GM21526 (cell line): Measurements from ENCODE around the gene TMCC1.
"Not testable (repeated sequence)": the region's sequence is repeated elsewhere in the genome, so short reads cannot be mapped to it uniquely, and the experiment has no call there.

Experiments used
- ATAC-seq: cut with Tn5 transposase; IDR thresholded peaks from one replicate; pipeline ENCODE4 v1.9.1; 2021; ENCODE audit warnings: moderate library complexity; ENCODE audit not compliant: unreplicated experiment, low FRiP score

Gene TMCC1

DNA sequence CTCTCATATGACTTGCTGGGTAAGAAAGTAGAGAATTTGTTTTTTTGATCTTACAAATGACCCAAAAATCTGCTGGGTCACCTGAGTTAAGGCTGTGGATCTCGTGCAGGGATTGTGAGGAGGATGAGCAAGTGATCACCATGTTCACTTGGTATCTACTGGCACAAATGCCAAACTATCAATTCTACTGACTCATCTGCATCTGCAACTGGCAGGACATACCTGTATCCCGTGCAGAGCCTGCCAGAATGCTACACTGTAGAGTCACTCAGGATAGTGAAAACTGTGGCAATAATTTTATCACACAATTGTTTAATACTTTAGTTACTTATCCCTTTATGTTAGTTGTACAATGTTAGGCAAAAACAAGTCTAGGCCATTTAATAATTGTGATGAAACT, 157.4 kb downstream of the TMCC1 start:
- ATAC-seq, result no peak

DNA sequence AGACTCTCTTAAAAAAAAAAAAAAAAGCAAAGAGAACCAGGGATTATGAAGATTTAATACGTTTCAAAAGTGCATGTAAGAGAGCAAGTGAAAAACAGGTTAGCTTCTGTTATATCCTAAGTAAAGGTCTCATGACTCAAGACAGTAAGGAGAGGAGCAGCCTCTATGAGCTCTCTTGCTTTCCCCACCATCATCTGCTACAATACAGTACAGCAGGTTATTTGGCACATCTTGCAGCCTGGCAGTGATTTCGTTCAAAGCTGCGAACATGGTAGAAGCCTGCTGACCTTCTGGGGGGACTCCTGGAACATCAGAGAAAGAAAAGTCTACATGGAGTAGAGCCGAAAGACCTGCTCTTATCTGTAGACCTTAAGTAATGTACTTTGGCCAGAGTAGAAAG, 157.9 kb downstream of the TMCC1 start:
- no peak for ATAC-seq

DNA sequence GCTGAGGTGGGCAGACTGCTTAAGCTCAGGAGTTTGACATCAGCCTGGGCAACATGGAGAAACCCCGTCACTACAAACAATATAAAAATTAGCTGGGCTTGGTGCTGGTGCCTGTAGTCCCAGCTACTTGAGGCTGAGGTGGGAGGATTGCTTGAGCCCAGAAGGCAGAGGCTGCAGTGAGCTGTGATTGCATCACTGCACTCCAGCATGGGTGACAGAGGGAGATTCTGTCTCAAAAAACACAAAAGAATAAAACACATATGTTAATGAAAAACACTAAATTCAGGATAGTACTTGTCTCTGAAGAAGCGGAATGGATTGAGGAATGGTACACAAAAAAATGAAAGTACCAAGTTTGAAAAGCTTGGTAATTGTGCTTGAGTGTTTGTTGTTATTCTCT, 159.1 kb downstream of the TMCC1 start:
- ATAC-seq, result no peak

DNA sequence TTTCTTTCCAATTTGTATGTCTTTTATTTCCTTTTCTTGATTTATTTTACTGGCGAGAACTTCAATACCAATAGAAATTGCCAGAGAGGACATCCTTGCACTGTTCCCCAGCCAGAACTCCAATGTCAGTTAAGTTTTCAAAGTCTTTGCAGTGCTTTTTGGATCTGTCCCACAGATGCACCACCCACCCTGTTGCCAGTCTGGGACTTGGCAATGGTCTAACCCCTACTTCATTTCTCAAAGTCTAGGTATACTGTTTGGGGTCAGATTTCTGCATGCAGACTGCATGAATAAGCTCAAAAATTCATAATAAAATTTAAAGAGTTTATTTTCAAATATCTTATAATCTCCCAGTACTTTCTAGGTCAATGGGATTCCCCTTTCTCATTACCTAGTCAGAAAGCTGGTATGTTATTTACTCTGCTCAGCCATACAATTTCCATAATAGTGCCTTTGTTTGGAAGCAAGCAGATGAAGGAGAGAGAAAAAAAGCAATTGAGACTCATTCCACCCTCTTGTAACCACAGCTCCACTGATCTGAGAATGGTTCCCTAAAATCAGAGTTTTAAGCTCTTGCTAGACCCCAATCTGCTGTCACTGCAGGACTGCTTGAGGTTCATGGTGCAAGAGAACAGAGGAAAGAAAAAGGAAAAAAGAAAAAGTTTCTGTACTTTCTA, 161.2 kb downstream of the TMCC1 start:
- no peak for ATAC-seq

DNA sequence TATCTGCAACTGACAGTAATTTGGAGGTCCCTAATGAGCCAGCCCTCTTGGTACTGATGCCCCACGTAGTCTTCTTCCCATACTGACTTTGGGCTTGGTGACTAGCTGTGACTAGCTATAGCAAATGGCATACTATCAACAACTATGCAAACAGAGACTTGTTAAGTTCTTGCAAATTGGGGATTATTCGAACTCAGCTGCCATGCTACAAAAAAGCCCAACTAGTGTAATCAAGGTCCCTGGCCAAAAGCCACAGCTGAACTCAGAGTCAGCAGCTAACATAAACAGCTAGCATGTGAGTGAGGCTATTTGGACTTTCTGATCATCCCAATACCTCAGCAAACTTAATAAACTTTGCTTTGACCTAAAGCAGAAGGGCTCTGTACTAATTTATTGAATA, 165.8 kb downstream of the TMCC1 start:
- no peak for ATAC-seq

DNA sequence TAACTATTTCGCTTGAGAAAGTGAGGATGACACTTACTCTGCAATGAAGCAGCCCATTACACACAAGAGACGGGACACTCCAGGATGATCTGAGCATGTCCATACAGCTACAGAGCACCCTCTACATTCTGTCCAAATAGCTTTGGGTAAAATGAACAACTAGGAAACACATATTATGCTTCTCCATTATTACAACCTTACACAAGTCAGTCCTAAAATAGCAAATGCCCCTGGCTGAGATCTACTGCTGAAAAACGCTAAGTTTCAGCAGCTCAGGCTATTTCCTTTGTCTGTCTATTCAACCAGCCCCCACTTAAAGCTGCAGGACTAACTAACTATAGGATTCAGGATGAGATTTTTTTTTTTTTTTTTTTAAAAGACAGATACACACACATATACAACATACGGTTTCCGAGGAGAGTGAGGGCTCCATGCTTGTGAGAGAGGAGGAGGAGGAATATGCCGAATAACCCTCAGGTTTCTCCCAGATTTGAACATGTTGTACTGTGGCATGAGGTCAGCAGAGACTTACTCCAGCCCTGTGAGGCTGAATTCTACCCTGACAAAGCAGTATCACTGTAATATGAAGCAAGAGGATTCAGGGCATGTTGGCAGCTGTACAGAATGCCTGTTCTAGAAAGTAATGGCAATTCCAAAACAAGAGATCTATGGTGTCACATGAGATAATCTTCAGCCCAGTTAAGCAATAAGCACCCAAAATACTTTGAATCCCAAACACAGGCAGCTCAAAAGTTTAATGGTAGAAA, 169.8 kb downstream of the TMCC1 start:
- ATAC-seq, result no peak

DNA sequence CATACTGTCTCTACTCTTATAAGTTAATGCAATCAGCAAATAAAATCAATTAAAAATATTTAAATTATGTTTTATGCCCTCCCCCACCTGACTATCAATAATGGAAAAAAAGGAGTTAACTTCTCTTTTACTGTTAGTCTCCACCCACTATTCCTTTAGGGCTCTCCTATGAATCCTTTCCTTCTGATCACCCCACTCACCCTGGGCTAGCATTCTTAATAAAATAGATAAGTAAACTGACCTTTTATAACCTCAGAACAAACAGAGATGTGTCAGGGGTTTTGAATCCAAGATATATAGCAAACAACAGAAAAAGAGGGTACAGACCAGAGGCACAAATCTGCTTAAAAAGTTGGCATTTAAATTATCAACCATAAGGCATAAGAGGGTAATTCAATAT, 171.0 kb downstream of the TMCC1 start:
- ATAC-seq, result no peak

DNA sequence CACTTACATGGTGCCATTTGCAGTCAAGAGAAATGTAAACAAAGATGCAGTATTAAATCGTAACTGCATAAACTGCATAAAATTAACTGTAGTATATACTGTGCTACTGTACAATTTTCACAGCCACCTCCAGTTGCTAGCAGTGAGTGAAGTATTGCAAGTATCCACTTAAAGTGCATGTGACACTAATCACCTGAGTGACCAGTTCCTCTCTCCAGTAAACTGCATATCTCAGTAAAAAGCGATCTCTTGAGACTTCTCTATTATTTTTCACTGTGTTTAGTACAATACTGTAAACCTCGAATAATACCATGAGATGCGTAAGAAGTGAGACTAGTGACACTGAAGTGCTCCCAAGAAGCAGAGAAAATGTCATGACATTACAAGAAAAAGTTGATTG, 175.3 kb downstream of the TMCC1 start:
- no peak for ATAC-seq

DNA sequence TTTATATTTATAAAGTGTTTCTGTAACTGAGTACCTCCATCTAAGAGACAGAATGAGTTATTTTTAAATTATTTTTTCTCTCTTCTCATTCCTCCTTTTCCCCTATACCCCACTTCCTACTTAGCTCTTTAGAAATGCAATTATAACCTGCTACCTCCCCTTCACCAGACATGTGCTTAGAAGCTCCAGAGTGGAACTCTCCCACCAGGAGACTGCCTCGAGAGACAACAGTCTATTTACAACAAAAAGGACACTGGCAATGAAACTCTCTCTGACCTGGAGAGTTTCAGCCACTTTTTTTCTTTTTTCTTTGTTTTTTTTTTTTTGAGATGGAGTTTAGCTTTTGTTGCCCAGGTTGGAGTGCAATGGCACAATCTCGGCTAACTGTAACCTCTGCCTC, 177.7 kb downstream of the TMCC1 start:
- no peak for ATAC-seq

DNA sequence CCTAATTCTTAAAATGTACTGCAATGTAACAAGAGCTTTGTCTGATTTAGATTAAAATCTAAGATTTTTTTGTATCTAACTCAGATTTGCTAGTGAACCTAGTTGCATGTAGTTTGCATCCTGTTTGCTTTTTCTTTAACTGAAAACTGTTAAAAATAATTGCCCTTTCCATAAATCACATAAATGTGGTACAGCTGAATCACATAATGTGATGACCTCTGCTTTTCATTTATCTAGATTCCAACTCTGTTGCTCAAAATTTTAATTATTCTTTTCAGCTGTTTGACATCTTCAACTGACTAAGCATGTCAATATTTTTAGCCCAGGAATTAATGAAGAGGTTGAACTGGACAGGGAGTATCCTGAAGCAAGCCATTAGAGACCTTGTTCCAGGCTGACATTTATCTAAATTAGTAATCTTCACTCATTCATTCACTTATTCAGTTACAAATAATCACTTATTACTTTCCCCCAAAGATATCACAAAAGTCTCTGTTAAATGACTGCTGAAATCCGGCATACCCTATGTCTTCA, 185.1 kb downstream of the TMCC1 start:
- no peak for ATAC-seq

DNA sequence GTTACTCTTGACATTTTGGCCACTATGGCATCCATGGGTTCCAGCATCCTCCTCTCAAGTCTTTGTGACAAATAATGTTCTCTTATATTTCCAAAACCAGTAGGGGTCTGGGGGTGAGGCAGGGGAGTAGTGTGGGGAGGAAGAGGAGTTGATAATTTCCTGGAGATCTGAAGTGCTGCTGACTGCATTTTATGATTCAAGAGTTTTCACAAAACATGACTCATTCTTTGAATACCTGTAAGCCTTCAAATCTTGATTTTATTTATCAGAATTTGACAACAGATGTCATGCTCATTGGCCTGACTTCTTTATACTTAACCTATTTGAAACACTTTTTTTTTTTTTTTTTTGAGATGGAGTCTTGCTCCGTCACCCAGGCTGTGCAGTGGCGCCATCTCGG, 188.2 kb downstream of the TMCC1 start:
- no peak for ATAC-seq

DNA sequence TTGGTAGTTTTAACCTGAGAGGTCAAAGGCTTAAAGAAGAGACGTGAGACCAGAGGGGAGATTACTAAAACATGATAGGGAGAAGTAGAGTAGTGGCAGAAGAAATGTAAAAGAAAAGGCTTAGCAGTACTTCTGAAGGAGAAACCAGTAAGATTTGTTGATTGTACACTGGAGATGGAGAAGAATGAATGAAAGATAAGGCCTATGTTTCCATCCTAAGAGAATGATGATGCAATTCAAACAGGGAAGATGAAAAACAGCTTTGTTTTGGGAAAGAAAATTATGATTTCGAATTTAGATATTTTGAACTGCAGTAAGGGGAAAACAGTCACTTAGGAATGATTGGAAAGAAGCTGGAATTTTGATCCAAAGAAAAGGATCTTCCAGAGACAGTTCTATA, 189.6 kb downstream of the TMCC1 start:
- no peak for ATAC-seq

DNA sequence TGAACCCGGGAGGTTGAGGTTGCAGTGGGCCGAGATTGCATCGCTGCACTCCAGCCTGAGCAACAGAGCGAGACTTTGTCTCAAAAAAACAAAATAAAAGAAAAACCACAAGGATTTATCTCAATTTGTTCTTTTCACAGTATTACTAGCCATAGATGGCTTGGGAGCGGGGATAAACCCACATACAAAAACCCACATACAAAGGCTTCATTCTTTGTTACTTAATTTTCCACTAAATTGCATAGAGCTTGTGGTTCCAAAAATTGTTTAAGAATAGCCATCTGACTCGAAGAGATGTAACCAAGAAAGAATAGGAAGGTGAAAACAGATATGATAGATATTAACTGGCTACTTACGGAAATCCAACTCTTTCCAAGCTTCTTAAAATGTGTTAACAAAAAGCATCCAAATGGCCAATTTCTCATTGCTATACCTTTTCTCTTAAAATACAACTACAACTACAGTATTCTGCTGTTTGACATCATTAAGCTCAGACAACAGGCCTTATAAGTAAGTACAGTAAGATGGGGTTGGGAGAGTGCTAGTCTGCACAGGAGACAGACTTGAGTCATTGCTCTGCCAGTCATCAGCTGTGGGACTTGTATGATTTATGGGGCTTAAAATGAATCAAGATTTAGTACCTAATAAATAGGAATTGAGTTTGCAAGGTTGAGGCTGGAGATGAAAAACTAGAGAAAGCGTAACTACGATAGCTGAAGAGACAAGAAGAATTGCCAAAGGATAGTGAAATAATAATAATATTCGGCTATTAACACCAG, 190.4 kb downstream of the TMCC1 start:
- ATAC-seq, result no peak

DNA sequence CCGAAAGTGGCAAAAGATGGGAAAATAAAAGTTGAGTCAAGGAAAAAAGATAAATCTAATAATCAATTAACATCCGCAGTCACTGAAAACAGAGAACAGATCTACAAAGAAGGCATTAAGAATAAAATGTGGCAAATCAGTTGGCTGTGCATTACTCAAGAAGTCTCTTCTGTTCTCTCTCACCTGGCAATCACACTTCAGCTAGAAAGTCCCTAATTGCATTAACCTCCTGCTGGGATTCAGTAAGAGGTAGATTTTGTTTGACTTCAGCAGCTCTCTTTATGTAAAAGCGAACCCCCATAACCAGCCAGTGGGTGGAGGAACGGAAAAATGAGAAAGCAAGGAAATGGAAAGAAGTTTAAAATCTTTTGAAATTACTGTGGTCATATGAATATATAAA, 192.3 kb downstream of the TMCC1 start:
- no peak for ATAC-seq

DNA sequence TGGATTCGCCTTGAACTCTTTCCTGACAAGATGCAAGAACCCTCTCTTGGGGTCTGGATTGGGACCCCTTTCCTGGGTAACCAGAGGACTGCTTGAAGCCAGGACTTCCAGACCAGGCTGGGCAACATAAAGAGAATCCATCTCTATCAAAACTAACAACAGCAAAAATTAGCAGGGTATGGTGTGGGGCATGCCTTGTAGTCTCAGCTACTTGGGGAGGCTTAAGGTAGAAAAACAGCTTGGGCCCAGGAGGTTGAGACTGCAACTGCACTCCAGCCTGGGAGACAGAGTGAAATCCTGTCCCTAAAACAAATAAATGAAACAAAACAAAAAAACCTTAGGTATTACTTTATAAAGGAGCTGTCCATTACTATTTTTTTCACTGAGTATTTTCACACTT, 193.9 kb downstream of the TMCC1 start:
- ATAC-seq, result no peak

DNA sequence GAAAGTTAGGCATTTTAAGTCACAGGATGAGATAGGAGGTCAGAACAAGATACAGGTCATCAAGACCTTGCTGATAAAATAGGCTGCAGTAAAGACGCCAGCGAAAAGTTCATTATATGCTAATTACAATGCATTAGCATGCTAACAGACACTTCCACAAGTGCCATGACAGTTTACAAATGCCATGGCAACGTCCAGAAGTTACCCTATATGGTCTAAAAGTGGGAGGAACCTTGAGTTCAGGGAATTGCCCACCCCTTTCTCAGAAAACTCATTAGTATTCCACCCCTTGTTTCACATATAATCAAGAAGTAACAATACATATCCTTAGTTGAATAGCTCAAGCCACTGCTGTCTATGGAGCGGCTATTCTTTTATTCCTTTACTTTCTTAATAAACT, 194.3 kb downstream of the TMCC1 start:
- ATAC-seq, result no peak

DNA sequence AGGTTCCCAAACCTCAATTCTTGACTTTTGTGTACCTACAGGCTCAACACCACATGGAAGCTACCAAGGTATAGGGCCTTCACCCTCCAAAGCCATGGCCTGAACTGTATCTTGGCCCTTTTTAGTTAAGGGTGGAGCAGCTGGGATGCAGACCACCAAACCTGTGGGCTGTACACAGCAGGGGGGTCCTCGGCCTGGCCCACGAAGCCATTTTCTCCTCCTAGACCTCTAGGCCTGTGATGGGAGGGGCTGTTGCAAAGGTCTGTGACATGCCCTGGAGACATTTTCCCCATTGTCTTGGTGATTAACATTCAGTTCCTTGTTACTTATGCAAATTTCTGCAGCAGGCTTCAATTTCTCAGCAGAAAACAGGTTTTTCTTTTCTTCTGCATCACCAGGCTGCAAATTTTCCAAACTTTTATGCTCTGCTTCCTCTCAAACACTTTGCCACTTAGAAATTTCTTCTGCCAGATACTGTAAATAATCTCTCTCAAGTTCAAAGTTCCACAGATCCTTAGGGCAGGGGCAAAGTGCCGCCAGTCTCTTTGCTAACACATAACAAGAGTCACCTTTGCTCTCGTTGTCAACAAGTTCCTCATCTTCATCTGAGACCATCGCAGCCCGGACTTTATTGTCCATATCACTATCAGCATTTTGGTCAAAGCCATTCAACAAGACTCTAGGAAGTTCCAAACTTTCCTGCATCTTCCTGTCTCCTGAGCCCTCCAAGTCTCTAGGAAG, 196.1 kb downstream of the TMCC1 start:
- no peak for ATAC-seq

DNA sequence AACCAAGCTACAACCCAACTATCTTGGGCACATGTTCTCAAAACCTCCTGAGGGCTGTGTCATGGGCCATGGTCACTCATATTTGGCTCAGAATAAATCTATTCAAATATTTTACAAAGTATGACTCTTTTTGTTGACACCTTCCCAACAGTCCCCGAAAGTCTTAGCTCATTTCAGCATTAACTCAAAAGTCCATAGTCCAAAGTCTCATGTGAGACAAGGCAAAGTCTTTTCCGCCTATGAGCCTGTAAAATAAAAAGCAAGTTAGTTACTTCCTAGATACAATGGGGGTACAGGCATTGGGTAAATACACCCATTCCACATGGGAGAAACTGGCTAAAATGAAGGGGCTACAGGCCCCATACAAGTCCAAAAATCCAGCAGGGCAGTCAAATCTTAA, 197.1 kb downstream of the TMCC1 start:
- ATAC-seq, result not testable (repeated sequence)

DNA sequence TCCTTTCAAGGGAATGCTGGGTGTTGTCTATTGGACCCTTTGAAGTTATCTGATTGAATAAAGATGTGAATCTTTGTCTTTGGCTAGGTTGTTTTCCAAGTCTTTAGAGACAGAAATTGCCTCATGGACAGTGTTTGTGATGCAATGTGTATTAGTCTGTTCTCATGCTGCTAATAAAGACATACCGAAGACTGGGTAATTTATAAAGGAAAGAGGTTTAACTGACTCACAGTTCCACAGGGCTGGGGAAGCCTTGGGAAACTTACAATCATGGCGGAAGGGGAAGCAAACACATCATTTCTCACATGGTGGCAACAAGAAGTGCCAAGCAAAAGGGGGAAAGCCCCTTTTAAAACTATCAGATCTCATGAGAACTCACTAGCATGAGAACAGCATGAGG, 198.3 kb downstream of the TMCC1 start:
- ATAC-seq, result no peak

DNA sequence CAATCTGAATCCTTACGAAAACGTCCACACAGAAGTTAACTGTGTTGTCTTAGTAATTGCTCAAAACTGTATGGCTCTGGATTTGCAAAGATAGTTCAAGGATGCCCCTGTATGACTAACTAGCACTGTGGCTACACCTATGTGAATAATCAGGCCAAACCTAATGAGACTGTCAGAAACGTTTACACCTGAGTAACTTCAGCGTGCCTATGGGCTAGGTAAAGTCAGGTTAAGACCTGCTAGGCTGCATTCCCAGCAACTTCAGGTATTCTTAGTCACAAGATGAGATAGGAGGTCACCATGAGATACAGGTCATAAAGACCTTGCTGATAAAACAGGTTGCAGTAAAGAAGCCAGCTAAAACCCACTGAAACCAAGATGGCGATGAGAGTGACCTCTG, 199.3 kb downstream of the TMCC1 start:
- ATAC-seq, result no peak

DNA sequence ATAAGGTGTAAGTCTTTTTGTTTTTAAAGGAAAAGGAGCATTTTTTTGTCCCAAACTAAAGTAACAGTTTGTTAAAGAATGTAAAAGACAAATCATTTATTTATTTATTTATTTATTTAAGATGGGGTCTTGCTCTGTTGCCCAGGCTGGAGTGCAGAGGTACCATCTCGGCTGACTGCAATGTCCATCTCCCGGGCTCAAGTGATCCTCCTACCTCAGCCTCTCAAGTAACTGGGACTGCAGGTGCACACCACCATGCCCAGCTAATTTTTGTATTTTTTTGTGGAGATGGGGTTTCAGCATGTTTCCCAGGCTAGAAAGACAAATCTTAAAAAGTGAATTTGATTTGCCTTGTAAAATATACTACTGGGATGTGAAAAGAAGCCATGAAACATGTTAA, 200.8 kb downstream of the TMCC1 start:
- no peak for ATAC-seq
